ENCODE data around the gene MRPL12.
A peak's percentile ranks its signal among the peaks of the same experiment; 100 is the strongest.

MRPL12 gene

GRCh38 chr17:81687770-81688541, 15.2 kb upstream of the MRPL12 start:
- DNase-seq, result no peak
- no peak overlapping the region for H3K4me3 Mint-ChIP-seq
- H3K36me3 Mint-ChIP-seq (ENCODE audit: insufficient read depth), result peaks cover 38% of the 10 kb centered on the region
- no peaks in the 10 kb centered on the region for H3K9me3 Mint-ChIP-seq
- H3K27me3 Mint-ChIP-seq, result no peaks in the 10 kb centered on the region
- H3K4me1 Mint-ChIP-seq (ENCODE audit: low read depth in 2 of 2), result peaks cover 31 to 37% of the 10 kb centered on the region in 2 donors
- H3K27ac Mint-ChIP-seq, result peak overlapping the region; percentile 64 to 72
- no peak for ATAC-seq (replicated peaks)

GRCh38 chr17:81688616-81689015, 14.6 kb upstream of the MRPL12 start:
- H3K4me3 Mint-ChIP-seq, result no peak overlapping the region
- no peak for ATAC-seq (replicated peaks)
- H3K4me1 Mint-ChIP-seq (ENCODE audit: low read depth in 2 of 2), result peaks cover 28 to 35% of the 10 kb centered on the region in 2 donors
- no peak for DNase-seq
- peaks cover 38% of the 10 kb centered on the region for H3K36me3 Mint-ChIP-seq (ENCODE audit: insufficient read depth)
- H3K27me3 Mint-ChIP-seq, result no peaks in the 10 kb centered on the region
- H3K9me3 Mint-ChIP-seq, result no peaks in the 10 kb centered on the region
- no peak overlapping the region for H3K27ac Mint-ChIP-seq

GRCh38 chr17:81690066-81690465, 13.1 kb upstream of the MRPL12 start:
- peak overlapping the region in 1 of 2 donors; percentile 70 for H3K27ac Mint-ChIP-seq
- DNase-seq (no peak), ATAC-seq (replicated peaks) (no peak)
- H3K36me3 Mint-ChIP-seq (ENCODE audit: insufficient read depth), result peaks cover 43% of the 10 kb centered on the region
- no peaks in the 10 kb centered on the region for H3K9me3 Mint-ChIP-seq
- no peak overlapping the region for H3K4me3 Mint-ChIP-seq
- no peaks in the 10 kb centered on the region for H3K27me3 Mint-ChIP-seq
- peaks cover 20 to 26% of the 10 kb centered on the region in 2 donors for H3K4me1 Mint-ChIP-seq (ENCODE audit: low read depth in 2 of 2)

- H3K27me3 Mint-ChIP-seq, result no peaks in the 10 kb centered on the region
- H3K36me3 Mint-ChIP-seq (ENCODE audit: insufficient read depth), result peaks cover 43% of the 10 kb centered on the region
- DNase-seq, result no peak
- ATAC-seq (replicated peaks), result no peak
- H3K27ac Mint-ChIP-seq, result no peak overlapping the region
- H3K4me1 Mint-ChIP-seq (ENCODE audit: low read depth in 2 of 2), result peaks cover 18 to 21% of the 10 kb centered on the region in 2 donors
- H3K4me3 Mint-ChIP-seq, result no peak overlapping the region
- no peaks in the 10 kb centered on the region for H3K9me3 Mint-ChIP-seq
Observed at GRCh38 chr17:81690549-81690948, 12.6 kb upstream of the MRPL12 start.

GRCh38 chr17:81691196-81691595, 12.0 kb upstream of the MRPL12 start:
- H3K27ac Mint-ChIP-seq, result no peak overlapping the region
- no peaks in the 10 kb centered on the region for H3K27me3 Mint-ChIP-seq
- peaks cover 41% of the 10 kb centered on the region for H3K36me3 Mint-ChIP-seq (ENCODE audit: insufficient read depth)
- H3K9me3 Mint-ChIP-seq, result no peaks in the 10 kb centered on the region
- H3K4me1 Mint-ChIP-seq (ENCODE audit: low read depth in 2 of 2), result peaks cover 18 to 20% of the 10 kb centered on the region in 2 donors
- no peak overlapping the region for H3K4me3 Mint-ChIP-seq
- DNase-seq (no peak), ATAC-seq (replicated peaks) (no peak)

- peaks cover 38% of the 10 kb centered on the region for H3K36me3 Mint-ChIP-seq (ENCODE audit: insufficient read depth)
- no peaks in the 10 kb centered on the region for H3K27me3 Mint-ChIP-seq
- no peak for ATAC-seq (replicated peaks)
- no peak overlapping the region for H3K27ac Mint-ChIP-seq
- H3K9me3 Mint-ChIP-seq, result no peaks in the 10 kb centered on the region
- no peak overlapping the region for H3K4me3 Mint-ChIP-seq
- peaks cover 18 to 20% of the 10 kb centered on the region in 2 donors for H3K4me1 Mint-ChIP-seq (ENCODE audit: low read depth in 2 of 2)
- no peak for DNase-seq
Observed at GRCh38 chr17:81691608-81692007, 11.6 kb upstream of the MRPL12 start.

GRCh38 chr17:81693509-81694210, 9.5 kb upstream of the MRPL12 start:
- H3K27ac Mint-ChIP-seq, result no peak overlapping the region
- peaks cover 48% of the 10 kb centered on the region for H3K36me3 Mint-ChIP-seq (ENCODE audit: insufficient read depth)
- H3K9me3 Mint-ChIP-seq, result no peaks in the 10 kb centered on the region
- peaks cover 9 to 14% of the 10 kb centered on the region in 2 donors for H3K4me1 Mint-ChIP-seq (ENCODE audit: low read depth in 2 of 2)
- no peak for DNase-seq
- H3K27me3 Mint-ChIP-seq, result no peaks in the 10 kb centered on the region
- H3K4me3 Mint-ChIP-seq, result no peak overlapping the region
- ATAC-seq (replicated peaks), result no peak

GRCh38 chr17:81694810-81695209, 8.4 kb upstream of the MRPL12 start:
- H3K4me3 Mint-ChIP-seq, result no peak overlapping the region
- H3K4me1 Mint-ChIP-seq (ENCODE audit: low read depth in 2 of 2), result peaks cover 0 to 3% of the 10 kb centered on the region in 2 donors
- no peak overlapping the region for H3K27ac Mint-ChIP-seq
- no peaks in the 10 kb centered on the region for H3K9me3 Mint-ChIP-seq
- no peaks in the 10 kb centered on the region for H3K27me3 Mint-ChIP-seq
- DNase-seq, result no peak
- no peak for ATAC-seq (replicated peaks)
- peaks cover 48% of the 10 kb centered on the region for H3K36me3 Mint-ChIP-seq (ENCODE audit: insufficient read depth)

GRCh38 chr17:81695211-81695610, 8.0 kb upstream of the MRPL12 start:
- Mint-ChIP-seq H3K4me3 (no peak overlapping the region), H3K4me1 (ENCODE audit: low read depth in 2 of 2) (no peaks in the 10 kb centered on the region), H3K27me3 (no peaks in the 10 kb centered on the region), H3K9me3 (no peaks in the 10 kb centered on the region), H3K27ac (no peak overlapping the region), H3K36me3 (ENCODE audit: insufficient read depth) (peaks cover 45% of the 10 kb centered on the region)
- ATAC-seq (replicated peaks) (no peak), DNase-seq (no peak)

- H3K36me3 Mint-ChIP-seq (ENCODE audit: insufficient read depth), result peaks cover 44% of the 10 kb centered on the region
- peaks cover under 1 to 1% of the 10 kb centered on the region in 2 donors for H3K4me1 Mint-ChIP-seq (ENCODE audit: low read depth in 2 of 2)
- H3K27ac Mint-ChIP-seq, result no peak overlapping the region
- no peak for ATAC-seq (replicated peaks)
- H3K9me3 Mint-ChIP-seq, result no peaks in the 10 kb centered on the region
- no peak for DNase-seq
- no peaks in the 10 kb centered on the region for H3K27me3 Mint-ChIP-seq
- H3K4me3 Mint-ChIP-seq, result no peak overlapping the region
Observed at GRCh38 chr17:81695801-81696200, 7.4 kb upstream of the MRPL12 start.

- no peak overlapping the region for H3K27ac Mint-ChIP-seq
- H3K9me3 Mint-ChIP-seq, result no peaks in the 10 kb centered on the region
- H3K27me3 Mint-ChIP-seq, result no peaks in the 10 kb centered on the region
- DNase-seq, result no peak
- no peak for ATAC-seq (replicated peaks)
- peaks cover 42% of the 10 kb centered on the region for H3K36me3 Mint-ChIP-seq (ENCODE audit: insufficient read depth)
- peaks cover 5% of the 10 kb centered on the region in 2 donors for H3K4me1 Mint-ChIP-seq (ENCODE audit: low read depth in 2 of 2)
- no peak overlapping the region for H3K4me3 Mint-ChIP-seq
Observed at GRCh38 chr17:81696218-81696941, 6.8 kb upstream of the MRPL12 start.

GRCh38 chr17:81697261-81698044, 5.7 kb upstream of the MRPL12 start:
- no peak for ATAC-seq (replicated peaks)
- Mint-ChIP-seq H3K9me3 (no peaks in the 10 kb centered on the region), H3K27me3 (no peaks in the 10 kb centered on the region), H3K27ac (no peak overlapping the region), H3K4me1 (ENCODE audit: low read depth in 2 of 2) (peaks cover 11 to 14% of the 10 kb centered on the region in 2 donors), H3K36me3 (ENCODE audit: insufficient read depth) (peaks cover 43% of the 10 kb centered on the region), H3K4me3 (no peak overlapping the region)
- no peak for DNase-seq

Data from effector memory CD8-positive, alpha-beta T cell (primary cell).